Activated naive CD4-positive, alpha-beta T cell treated with anti-CD3 and anti-CD28 coated beads for 36 hours (primary cell): ENCODE measurements around the gene USP16. TPM values are rescaled to one million over a fixed set of nuclear protein-coding genes. Genes with fewer than 3 reads are reported as not detected.
A peak's percentile ranks its signal among the peaks of the same experiment; 100 is the strongest.
"Not testable (repeated sequence)": the region's sequence is repeated elsewhere in the genome, so short reads cannot be mapped to it uniquely, and the experiment has no call there.

Experiments used
- CTCF ChIA-PET: fragments of 350-600 bp; sonication (Branson Sonifier 250); formaldehyde crosslinking; loops from one replicate; lab custom pipeline; 2021; ENCODE audit warnings: antibody characterized with exemption; lab: Charles Lee
- DNase-seq: peaks from one replicate; pipeline ENCODE4 v3.0.0-alpha.2; 2020
- H3K27ac Mint-ChIP-seq: one replicate; pipeline ENCODE4 v1.8.0; 2021; ENCODE audit warnings: mild to moderate bottlenecking, mixed read lengths
- H3K27me3 Mint-ChIP-seq: one replicate; pipeline ENCODE4 v1.8.0; 2021; ENCODE audit warnings: low read depth, mixed read lengths
- H3K36me3 Mint-ChIP-seq: one replicate; pipeline ENCODE4 v1.8.0; 2021; ENCODE audit warnings: low read depth, mixed read lengths
- H3K4me1 Mint-ChIP-seq: one replicate; pipeline ENCODE4 v1.8.0; 2021; ENCODE audit warnings: low read depth, mixed read lengths
- H3K4me3 Mint-ChIP-seq: one replicate; pipeline ENCODE4 v1.8.0; 2021; ENCODE audit warnings: mild to moderate bottlenecking, moderate library complexity, mixed read lengths
- H3K9me3 Mint-ChIP-seq: one replicate; pipeline ENCODE4 v1.8.0; 2021; ENCODE audit warnings: mixed read lengths
- intact Hi-C: fragments of 100-400 bp; cut with micrococcal nuclease; formaldehyde crosslinking; loops from one replicate; pipeline ENCODE4 v1.15.1; 2023
- total RNA-seq, 2 experiments: library from RNA; stranded (reverse); gene quantifications; one replicate each; pipeline ENCODE4 v1.2.3, GENCODE V29; 2021

USP16 gene
- total RNA-seq, 2 experiments from 2014 or later = 36.1 to 36.7 TPM

DNA sequence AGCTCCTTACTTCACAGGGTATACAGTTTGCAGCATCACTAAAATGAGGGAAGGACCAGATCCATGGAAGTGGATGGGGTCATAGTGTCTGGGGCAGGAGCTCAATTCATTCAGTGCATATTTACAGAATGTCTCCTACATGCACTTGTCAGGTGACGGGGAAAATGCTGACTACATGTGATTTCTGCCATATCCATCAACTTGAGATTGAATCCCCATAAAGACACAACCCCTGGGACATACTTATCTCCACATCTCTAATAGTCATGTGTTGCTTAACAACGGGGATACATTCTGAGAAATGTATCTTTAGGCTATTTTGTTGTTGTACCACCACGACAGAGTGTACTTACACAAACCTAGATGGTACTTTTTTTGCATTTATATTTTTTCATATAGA, 17.3 kb upstream of the USP16 start:
- intact Hi-C loops = no loop called here
- Mint-ChIP-seq H3K27ac (no peak overlapping the region), H3K4me1 (peaks cover 6% of the 10 kb centered on the region), H3K27me3 (no peaks in the 10 kb centered on the region), H3K9me3 (no peaks in the 10 kb centered on the region), H3K36me3 (peaks cover 9% of the 10 kb centered on the region), H3K4me3 (no peak overlapping the region)
- no peak for DNase-seq
- CTCF ChIA-PET = no interaction called here

DNA sequence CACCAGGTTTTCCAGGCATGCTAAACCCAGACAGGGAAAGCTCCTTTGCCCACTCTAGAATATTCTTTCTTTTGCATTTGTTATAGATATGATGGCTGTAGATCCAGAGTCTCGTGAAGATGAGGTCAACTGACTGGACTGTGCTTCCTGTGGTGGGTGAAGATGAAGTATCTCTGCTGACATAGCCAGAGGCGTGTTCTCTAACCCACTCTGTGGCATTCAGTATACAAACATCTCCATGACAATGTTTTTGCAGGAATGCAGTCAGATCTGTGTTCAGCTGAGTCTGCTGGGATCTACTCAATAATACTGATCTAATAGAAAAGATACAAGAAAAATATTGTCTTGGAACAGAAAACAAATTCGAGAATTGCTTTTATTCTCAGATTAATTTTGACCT, 16.7 kb upstream of the USP16 start:
- DNase-seq = no peak
- intact Hi-C loops = no loop called here
- Mint-ChIP-seq H3K9me3 (no peaks in the 10 kb centered on the region), H3K27me3 (no peaks in the 10 kb centered on the region), H3K36me3 (peaks cover 8% of the 10 kb centered on the region), H3K4me1 (peaks cover 6% of the 10 kb centered on the region), H3K4me3 (no peak overlapping the region), H3K27ac (no peak overlapping the region)
- CTCF ChIA-PET = no interaction called here

GRCh38 chr21:29008367-29008766, 16.1 kb upstream of the USP16 start:
- intact Hi-C loops = no loop called here
- H3K36me3 Mint-ChIP-seq = peaks cover 7% of the 10 kb centered on the region
- no peaks in the 10 kb centered on the region for H3K9me3 Mint-ChIP-seq

GRCh38 chr21:29011236-29011635, 13.2 kb upstream of the USP16 start:
- H3K27me3 Mint-ChIP-seq, CTCF ChIA-PET, intact Hi-C loops, DNase-seq, H3K36me3 Mint-ChIP-seq, H3K27ac Mint-ChIP-seq, H3K4me1 Mint-ChIP-seq, H3K4me3 Mint-ChIP-seq, H3K9me3 Mint-ChIP-seq: not testable (repeated sequence)

More at GRCh38 chr21:29008367-29008766, 16.1 kb upstream of the USP16 start:
- Mint-ChIP-seq H3K4me3 (no peak overlapping the region), H3K27me3 (no peaks in the 10 kb centered on the region), H3K4me1 (peaks cover 6% of the 10 kb centered on the region), H3K27ac (no peak overlapping the region)
- DNase-seq = no peak
- CTCF ChIA-PET = no interaction called here

DNA sequence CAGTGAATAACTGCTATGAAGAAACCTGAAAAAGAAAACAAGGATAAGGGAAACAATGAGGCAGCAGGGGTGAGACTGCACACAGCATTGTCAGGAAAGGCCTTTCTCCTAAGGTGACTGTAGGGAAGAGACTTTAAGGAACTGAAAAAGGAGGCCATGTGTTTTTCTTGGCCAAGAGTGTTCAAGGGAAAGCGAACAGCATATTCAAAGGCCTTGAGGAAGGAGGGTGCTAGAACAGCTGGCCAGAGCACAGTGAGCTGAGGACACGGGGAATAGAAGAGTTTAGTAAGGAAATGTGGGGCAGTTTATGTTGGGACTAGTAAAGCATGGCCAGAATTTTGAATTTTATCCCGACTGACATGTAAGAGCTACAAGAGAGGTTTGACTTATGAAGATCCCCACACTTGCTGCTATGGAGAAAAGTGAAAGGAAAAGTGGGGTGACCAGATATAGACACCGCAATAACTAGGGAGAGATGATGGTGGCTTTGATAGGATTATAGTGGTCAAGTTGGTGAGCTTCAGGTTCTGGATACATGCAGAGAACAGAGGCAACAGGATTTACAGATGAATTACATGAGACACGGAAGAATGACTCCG, 6.7 kb upstream of the USP16 start:
- no peak for DNase-seq
- H3K4me1 Mint-ChIP-seq = peaks cover 23% of the 10 kb centered on the region
- intact Hi-C loops = no loop called here
- CTCF ChIA-PET = interaction anchor here (1.5 kb wide), 1 partner anchor 25 kb away, joined by 4 read pairs; no protein-coding TSS in a partner anchor
- no peaks in the 10 kb centered on the region for H3K27me3 Mint-ChIP-seq
- peak overlapping the region; percentile 70 for H3K27ac Mint-ChIP-seq
- no peaks in the 10 kb centered on the region for H3K9me3 Mint-ChIP-seq
- peaks cover 9% of the 10 kb centered on the region for H3K36me3 Mint-ChIP-seq
- peak overlapping the region; percentile 80 for H3K4me3 Mint-ChIP-seq

GRCh38 chr21:29018540-29018939, 5.9 kb upstream of the USP16 start:
- no peaks in the 10 kb centered on the region for H3K27me3 Mint-ChIP-seq
- H3K9me3 Mint-ChIP-seq = no peaks in the 10 kb centered on the region
- DNase-seq = no peak
- H3K4me3 Mint-ChIP-seq = peak overlapping the region; percentile 80
- H3K4me1 Mint-ChIP-seq = peaks cover 27% of the 10 kb centered on the region
- H3K36me3 Mint-ChIP-seq = peaks cover 9% of the 10 kb centered on the region
- intact Hi-C loops = no loop called here
- CTCF ChIA-PET = interaction anchor here (1.0 to 1.5 kb wide), 3 partner anchors 9 to 25 kb away, joined by 3 to 4 read pairs (median 4); no protein-coding TSS in a partner anchor
- peak overlapping the region; percentile 70 for H3K27ac Mint-ChIP-seq

DNA sequence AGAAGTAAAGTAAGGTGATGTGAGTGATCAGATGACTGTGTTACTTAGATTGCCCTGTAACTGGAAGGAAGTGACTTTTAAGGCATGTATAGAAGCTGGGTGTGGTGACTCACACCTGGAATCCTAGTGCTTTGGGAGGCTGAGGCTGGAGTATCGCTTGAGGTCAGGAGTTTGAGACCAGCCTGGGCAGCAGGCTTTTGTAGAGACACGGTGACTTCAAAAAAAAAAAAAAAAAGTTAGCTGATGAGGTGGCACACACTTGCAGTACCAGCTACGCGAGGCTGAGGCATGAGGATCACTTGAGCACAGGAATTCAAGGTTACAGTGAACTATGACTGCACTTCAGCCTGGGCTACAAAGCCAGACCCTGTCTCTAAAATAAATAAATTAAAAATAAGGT, 2.3 kb upstream of the USP16 start:
- H3K4me1 Mint-ChIP-seq = peaks cover 43% of the 10 kb centered on the region
- CTCF ChIA-PET = no interaction called here

GRCh38 chr21:29025328-29025713, 853 bp downstream of the USP16 start:
- Mint-ChIP-seq H3K36me3 (peaks cover 12% of the 10 kb centered on the region), H3K4me3 (peak overlapping the region; percentile 88), H3K4me1 (peaks cover 40% of the 10 kb centered on the region), H3K27ac (peak overlapping the region; percentile 98), H3K27me3 (no peaks in the 10 kb centered on the region), H3K9me3 (no peaks in the 10 kb centered on the region)
- CTCF ChIA-PET = interaction anchor here (1.1 to 2.8 kb wide), 2 partner anchors 23 to 48 kb away, joined by 3 to 8 read pairs; partner anchors contain the start of gene CCT8
- intact Hi-C loops = loop anchor here (5.0 kb wide), 1 partner anchor 37 kb away; no protein-coding TSS in a partner anchor
- DNase-seq = peak; percentile 32

More for the DNA sequence above, 2.3 kb upstream of the USP16 start:
- H3K9me3 Mint-ChIP-seq = no peaks in the 10 kb centered on the region
- H3K4me3 Mint-ChIP-seq = no peak overlapping the region
- H3K36me3 Mint-ChIP-seq = peaks cover 14% of the 10 kb centered on the region
- peak; percentile 25 for DNase-seq
- H3K27ac Mint-ChIP-seq = peak overlapping the region; percentile 37
- no peaks in the 10 kb centered on the region for H3K27me3 Mint-ChIP-seq
- intact Hi-C loops = loop anchor here (5.0 kb wide), 2 partner anchors 210 to 415 kb away; no protein-coding TSS in a partner anchor

GRCh38 chr21:29029524-29029923, 5.1 kb downstream of the USP16 start:
- Mint-ChIP-seq H3K9me3 (no peaks in the 10 kb centered on the region), H3K4me3 (no peak overlapping the region), H3K27ac (peak overlapping the region; percentile 1), H3K27me3 (no peaks in the 10 kb centered on the region), H3K4me1 (peaks cover 37% of the 10 kb centered on the region), H3K36me3 (peaks cover 31% of the 10 kb centered on the region)
- CTCF ChIA-PET = no interaction called here
- intact Hi-C loops = loop anchor here (5.0 kb wide), 1 partner anchor 33 kb away; no protein-coding TSS in a partner anchor
- no peak for DNase-seq

DNA sequence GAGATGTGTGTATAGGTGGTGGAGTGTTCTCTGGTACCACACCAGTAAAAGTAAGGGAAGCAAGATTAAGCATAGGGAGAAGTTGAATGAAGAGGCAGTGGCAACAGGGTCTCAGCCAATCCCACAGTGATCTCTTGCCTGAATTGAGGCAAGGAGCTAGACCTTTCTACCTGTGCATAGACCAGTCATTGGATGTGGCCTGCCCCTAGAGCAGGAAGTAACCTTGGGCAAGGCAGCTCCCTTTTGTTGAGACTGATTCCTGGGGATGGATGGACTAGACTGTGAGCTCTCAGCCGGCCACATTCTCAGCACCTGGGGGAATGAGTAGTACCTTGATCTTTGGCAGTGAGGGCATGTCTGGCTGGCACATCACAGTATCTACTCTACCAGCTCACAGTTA, 6.4 kb downstream of the USP16 start:
- CTCF ChIA-PET = interaction anchor here (0.6 to 1.1 kb wide), 2 partner anchors 15 to 1762 kb away, joined by 3 read pairs; no protein-coding TSS in a partner anchor
- peaks cover 33% of the 10 kb centered on the region for H3K4me1 Mint-ChIP-seq
- intact Hi-C loops = no loop called here
- no peaks in the 10 kb centered on the region for H3K27me3 Mint-ChIP-seq
- no peak overlapping the region for H3K4me3 Mint-ChIP-seq
- no peaks in the 10 kb centered on the region for H3K9me3 Mint-ChIP-seq
- H3K36me3 Mint-ChIP-seq = peaks cover 30% of the 10 kb centered on the region
- H3K27ac Mint-ChIP-seq = no peak overlapping the region
- DNase-seq = no peak

GRCh38 chr21:29033301-29033700, 8.8 kb downstream of the USP16 start:
- CTCF ChIA-PET = no interaction called here
- Mint-ChIP-seq H3K27ac (peak overlapping the region; percentile 39), H3K27me3 (no peaks in the 10 kb centered on the region), H3K4me3 (no peak overlapping the region), H3K9me3 (no peaks in the 10 kb centered on the region), H3K4me1 (peaks cover 20% of the 10 kb centered on the region), H3K36me3 (peaks cover 34% of the 10 kb centered on the region)
- no peak for DNase-seq
- intact Hi-C loops = loop anchor here (2.0 kb wide), 1 partner anchor 14 kb away; no protein-coding TSS in a partner anchor

DNA sequence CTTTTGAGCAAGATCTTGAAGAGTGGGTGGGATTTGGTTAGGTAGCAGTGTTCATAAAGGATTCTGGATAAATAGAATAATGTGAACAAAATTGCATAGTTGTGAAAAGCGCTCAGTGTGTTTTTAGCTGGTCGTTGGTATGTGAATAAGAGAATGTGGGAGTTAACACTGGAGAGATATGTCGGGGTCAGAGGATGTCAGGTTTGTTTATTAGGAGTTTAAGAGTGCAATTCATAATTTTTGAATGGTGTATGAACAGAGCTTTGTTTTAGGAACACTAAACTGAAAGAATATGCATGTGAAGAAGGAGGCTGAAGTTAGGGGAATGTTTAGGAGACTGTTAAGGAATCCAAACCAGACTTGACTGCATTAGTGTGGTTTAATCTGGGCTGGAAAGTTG, 9.4 kb downstream of the USP16 start:
- CTCF ChIA-PET = no interaction called here
- Mint-ChIP-seq H3K4me3 (no peak overlapping the region), H3K36me3 (peaks cover 34% of the 10 kb centered on the region), H3K9me3 (no peaks in the 10 kb centered on the region), H3K27me3 (no peaks in the 10 kb centered on the region), H3K27ac (no peak overlapping the region), H3K4me1 (peaks cover 19% of the 10 kb centered on the region)
- intact Hi-C loops = loop anchor here (2.0 kb wide), 1 partner anchor 13 kb away; no protein-coding TSS in a partner anchor
- DNase-seq = no peak

DNA sequence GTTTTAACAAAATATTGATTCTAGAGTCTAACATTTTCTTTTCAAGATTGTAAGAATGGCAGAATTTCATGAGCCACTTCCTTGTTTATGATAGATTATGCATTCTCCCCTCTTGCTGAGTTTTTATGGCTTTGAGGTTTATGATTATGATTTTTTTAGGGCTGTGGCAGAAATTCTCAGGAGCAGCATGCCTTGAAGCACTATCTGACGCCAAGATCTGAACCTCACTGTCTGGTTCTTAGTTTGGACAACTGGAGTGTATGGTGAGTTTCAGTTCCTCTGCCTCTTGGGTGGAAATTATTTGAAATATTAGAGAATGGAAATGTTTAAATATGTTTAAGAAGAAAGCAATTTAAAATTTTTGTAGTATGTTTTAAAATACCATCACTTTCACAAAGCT, 10.2 kb downstream of the USP16 start:
- Mint-ChIP-seq H3K27me3 (no peaks in the 10 kb centered on the region), H3K36me3 (peaks cover 32% of the 10 kb centered on the region), H3K9me3 (no peaks in the 10 kb centered on the region), H3K27ac (no peak overlapping the region), H3K4me1 (peaks cover 15% of the 10 kb centered on the region), H3K4me3 (no peak overlapping the region)
- DNase-seq = no peak
- CTCF ChIA-PET = no interaction called here
- intact Hi-C loops = no loop called here
